Brain pericyte (primary cell): ENCODE results near the gene NALCN.
A peak's percentile ranks its signal among the peaks of the same experiment; 100 is the strongest.

ENCODE experiments used
- DNase-seq: peaks from one replicate; pipeline ENCODE4 v3.0.0-alpha.2; 2012; ENCODE audit warnings: low read depth, low spot score

Gene NALCN

DNA sequence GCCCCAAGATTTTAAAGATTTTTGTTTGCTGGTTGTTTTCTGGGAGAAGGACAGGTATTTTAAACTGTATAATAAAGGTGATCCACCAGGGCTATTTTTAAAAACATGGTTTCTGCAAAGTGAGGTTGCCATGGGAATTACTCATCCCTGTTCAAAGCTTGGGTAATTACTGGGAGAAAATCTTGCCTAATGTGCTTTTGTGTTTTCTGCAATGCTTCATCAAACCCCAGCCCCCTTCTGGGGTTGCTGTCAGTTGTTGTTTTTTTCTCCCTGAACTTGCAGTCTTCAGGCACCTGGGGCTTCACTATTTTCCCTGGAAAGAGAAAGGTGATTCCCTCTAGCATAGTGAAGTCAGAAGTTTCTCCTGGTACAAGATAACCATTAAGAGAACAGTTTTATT, 277.2 kb downstream of the NALCN start:
- no peak for DNase-seq

DNA sequence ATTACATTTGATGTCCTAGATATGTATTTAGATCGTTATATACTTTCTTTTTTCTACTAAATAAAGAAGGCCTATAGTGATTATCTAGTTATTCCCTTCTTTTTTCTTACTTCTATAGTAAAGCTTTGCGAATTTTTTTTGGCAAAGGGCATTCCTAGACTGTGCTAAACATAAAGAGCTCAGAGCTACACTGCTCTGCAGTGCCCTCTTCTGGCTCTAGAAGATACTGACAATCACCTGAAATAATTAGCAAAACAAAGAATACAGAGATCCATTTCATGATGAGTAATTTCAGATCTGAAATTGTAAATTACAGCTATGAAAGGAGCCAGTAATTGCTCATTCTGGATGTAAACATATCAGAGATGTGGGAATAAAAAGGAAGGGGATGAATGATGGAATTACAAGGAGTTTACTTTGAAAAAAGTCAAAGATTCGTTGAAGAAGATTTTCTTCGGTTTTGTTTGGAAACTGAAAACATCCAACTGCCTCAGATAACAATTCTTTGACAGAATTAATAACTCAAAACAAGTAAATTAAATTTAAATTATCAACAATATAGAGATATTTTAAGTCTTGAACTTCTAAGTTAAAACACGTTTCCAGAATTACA, 288.5 kb downstream of the NALCN start:
- DNase-seq = no peak

DNA sequence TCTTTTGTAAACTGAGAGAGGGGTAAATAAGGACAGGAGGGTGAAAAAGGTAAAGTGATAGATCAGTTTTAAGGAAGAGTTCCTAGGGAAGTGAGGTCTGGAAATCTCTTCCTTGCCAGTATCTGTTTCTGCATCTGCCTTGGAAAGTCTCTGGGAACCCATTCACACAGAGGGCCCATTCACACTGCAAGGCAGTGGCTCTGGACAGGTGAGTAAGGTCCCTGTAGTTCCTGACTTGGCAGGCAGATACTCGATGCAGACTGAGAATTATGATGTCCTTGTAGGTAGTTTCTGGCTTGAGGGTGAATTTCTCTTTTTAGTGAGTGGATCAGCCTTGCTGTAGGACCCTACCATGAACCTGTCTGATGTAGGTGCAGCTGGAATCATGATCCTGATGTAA, 293.3 kb downstream of the NALCN start:
- DNase-seq = no peak

DNA sequence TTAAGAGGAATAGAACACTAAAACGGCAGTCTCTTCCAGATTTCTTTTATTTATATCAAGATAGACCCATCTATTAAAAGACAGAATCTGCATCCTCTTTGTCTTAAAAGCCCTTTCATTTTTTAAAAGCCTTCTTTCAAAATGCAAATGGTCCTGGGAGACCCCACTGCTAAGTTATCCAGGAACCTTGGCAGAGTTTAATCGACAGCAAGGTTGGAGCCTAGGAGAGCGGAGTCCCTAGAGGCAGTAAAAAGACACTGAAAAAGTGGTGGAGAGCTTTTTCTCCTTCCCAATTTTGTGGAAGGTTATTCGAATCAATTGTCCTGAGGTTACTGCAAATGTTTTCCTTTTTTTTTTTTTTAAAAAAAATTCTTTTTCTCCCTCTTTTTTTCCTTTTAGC, 294.7 kb downstream of the NALCN start:
- no peak for DNase-seq

DNA sequence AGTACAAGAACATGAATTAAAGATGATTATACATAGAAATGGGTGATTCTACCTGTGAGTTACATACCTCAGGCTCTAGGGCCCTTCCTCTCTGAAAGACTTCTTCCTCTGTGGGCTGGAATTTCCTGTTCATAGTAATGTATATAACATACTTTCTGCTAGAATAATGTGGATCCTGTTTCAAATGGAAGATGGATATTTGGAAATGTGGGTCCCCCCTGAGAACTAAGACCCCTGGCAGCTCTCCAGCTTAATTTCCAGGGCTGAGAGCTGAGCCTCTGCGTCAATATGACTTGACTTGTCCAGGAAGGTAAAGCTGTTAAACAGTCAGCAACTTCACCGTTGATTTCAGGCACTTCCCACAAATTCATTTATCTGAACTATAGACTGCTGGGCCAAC, 296.3 kb downstream of the NALCN start:
- no peak for DNase-seq

DNA sequence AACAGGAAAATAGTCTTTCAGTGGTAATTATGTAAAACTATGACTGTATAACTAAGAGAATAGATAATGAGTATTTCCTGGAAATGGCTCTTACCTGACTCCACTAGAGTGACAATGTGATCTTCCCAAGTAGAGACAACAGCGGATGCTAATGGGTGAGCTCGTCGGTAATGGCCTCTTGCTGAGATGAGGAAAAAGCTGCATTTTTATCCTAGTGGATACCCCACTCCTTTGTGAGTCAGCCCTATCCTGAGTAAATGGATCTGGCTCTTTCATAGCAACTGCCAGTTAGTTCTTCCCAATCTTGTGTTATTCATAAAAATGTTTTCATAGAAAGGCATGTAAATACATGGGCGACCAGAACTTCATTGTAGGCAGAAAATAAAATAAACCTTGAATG, 299.5 kb downstream of the NALCN start:
- DNase-seq = no peak

DNA sequence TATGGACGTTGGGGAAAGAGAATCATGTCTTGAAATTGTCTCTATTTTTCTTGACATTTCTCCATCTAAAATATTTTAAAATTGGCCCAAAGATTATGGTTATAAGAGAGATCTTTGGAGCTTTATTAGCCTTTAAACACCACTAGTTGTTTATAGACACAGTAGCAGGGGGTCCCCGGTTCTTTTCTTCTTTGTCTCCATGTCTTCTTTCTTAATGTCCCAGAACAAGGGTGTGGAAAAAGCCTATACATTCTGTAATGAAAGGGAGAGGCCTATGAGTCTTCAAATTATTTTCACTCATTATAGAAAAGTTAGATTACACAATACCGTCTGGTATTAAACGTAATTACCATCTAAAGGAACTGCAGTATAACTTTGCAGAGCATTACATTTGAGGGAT, 300.0 kb downstream of the NALCN start:
- no peak for DNase-seq

DNA sequence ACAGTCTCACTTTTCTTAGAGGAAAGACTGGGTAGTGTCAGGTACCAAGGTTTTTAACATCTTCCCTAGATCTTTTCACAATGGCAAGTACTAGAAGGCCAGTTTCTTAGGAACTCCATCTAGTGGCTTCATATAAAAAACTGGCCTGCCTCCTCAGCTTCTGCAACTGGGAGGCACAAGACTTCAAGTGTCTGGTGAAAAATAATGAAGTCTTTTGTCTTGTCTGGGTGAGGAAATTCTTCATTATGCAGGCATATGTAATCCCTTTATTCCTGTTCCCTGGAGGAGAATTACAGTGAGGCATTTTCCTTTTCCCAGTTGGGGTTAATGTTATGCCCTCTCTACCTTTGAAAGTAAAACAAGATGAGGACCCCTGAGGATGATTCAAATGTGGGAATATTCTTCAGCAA, 300.5 kb downstream of the NALCN start:
- DNase-seq = peak; percentile 89

DNA sequence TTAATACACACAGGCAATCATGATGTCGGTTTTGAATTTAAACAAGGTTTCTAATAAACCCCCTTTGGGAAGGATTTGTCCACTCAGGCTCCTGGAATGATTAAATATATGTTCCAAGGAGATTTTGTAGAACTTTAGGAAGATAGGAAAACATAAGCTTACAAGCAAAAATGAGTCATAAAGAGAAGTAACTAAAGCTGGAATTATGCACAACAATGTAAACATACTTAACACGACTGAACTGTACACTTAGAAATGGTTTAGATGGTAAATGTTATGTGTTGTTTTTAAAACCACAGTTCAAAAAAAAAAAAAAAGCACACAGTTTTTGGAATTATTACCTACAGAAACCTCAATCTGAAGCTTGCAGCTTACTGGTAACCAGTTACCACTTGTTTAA, 304.4 kb downstream of the NALCN start:
- DNase-seq = no peak

DNA sequence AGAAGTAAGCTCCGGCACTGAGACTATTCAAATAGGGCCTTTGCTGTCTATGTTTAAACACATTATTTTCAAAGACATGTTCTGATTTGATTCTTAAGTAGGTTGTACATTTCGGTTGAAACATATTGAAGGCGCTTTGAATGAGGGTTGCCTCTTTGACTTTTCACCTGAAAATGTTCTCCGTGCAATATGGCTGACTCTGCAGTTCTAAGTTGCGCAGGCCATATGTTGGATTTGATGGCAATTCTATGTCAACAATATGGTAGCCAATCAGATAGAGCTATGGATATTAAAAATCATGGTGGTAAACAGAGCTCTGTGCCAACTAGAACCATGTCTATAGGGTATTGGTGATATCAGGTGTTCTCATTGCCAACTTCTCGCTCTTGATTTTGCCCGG, 307.3 kb downstream of the NALCN start:
- DNase-seq = no peak

DNA sequence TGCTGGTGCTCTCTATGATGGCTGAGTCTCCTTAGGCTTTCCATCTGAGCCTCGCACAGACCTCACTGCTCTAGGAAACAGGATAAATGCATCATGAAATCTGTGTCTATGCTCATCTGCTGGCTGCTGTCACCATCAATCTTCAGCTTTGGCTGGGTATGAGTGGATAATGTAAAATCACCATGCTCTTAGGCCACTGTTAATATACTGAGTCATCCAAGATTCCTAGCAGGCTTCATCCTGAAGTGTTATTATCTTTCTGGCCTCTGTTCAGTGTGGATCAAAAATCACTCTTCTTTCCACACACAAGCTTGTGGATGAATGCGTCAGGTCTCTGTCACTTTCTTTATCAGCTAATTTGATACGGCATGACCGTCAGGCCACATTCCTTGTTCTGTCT, 317.4 kb downstream of the NALCN start:
- DNase-seq = no peak

DNA sequence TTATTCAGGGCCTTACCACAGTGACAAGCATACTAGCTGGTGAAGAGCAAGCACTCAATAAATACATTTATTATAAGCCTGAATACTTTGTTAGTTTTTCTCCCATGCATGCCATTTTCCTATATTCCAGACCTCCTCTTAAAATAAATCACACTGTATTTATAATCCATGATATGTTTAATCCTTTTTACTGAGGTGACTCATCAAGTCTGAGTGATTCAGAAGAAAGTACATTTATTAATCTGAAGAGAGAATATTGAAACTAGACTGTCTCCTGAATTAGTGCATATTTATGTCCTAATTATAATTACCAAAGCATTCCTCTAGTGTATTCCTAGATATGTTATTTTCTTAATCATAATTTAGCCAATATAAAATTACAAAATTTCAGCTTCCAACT, 323.3 kb downstream of the NALCN start:
- DNase-seq = no peak

DNA sequence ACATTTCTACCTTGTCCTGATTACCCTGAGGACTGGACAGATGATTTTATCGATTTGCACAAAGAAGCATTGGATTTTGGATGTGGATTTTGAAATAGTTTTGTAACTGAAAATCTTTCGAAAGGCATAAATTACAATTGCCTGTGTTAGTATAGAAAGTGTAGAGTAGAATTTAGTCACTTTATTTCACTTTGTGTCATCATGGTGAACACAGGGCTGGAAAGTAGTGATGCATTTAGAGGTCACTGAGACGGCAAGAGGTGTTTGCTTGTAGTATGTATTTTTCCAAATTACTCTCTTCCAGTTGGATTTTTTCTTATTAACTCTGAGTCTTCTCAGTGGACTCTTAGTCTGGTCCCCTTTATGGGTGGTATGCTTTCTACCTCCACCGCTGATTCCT, 326.0 kb downstream of the NALCN start:
- DNase-seq = no peak

DNA sequence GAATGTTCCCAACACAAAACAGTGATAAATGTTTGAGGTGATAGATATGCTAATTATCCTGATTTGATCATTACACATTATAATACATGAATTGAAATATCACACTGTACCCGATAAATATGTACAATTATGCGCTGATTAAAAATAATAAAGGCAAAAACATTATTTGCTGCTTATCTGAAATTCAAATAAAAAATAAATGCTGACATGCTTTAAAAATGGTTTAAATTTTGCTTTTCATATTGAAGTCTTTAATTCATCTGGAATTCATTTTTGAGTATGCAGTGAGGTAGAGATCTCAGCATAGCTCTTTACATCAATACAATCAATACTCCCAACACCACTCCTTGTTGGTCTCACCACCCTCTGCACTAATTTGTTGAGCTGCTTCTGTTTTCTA, 330.8 kb downstream of the NALCN start:
- no peak for DNase-seq

DNA sequence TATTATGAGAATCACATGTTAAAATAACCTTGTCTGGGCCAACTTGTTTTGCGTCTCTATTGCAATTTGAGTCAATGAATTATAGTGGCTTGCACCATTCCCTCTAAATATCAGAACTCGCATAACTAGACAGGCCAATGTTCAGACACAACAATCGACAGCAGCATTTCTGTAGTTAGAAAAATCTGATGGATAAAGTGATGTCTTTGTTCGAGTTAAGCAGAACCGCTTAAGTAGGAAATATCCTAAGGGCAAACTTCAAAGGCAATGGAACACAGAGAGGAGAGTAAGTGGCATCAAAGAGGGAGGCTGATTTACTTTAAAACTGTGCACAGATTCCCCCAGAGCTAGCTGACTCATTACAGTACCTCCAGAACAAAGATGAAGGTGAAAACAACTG, 333.9 kb downstream of the NALCN start:
- DNase-seq = no peak

DNA sequence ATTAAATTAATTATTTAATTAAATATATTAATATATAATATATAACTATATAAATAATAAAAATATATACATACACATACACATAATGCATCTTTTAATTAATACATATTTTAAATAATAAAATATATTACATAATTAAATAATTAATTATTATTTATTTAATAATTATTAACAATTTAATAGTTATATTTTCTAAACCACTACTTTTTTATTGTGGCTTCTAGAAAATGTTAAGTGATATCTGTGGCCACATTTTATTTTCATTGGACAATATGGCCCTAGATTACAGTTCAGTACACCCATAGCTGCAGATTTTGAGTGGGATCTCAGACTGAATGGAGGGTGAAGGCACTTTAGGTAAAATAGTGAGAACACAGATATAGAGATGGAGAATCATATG, 335.7 kb downstream of the NALCN start:
- DNase-seq = no peak

DNA sequence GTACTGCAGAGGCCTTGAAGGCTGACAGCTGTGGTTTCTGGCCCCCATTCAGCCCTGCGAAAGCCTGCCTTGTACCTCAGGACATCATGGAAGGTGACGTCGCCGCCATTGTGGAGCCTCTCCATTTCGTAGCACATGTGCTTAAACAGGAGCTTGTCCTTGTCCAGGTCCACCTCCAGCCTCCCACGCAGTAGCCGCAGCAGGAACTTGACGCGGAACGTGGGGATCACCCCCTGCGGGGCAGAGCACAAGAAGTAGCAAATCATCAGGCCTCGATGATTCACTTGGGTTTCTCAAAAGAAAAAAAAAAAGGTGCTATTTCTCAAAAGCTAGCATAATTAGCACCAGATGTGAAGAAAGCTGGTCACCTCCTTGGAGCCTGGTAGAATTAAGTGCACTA, 351.0 kb downstream of the NALCN start:
- no peak for DNase-seq

DNA sequence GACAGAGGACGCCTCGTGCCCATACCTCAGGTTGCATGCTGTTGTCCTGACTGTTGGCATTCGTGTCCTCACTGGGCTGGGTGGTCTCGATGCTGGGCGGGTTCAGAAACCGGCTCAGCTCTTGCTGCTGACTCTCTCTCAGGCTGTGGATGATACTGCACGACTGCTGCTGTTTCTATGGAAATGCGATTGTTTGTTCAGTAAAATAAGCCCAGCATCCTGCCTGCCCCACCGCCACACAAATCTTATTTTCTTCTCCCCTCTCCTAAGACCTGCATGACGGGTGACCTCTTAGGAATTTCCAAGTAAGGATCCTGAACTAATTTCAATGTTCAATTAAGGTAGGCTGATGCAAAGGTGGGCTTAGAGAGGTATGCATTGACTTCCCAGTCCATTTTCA, 356.5 kb downstream of the NALCN start:
- DNase-seq = no peak

DNA sequence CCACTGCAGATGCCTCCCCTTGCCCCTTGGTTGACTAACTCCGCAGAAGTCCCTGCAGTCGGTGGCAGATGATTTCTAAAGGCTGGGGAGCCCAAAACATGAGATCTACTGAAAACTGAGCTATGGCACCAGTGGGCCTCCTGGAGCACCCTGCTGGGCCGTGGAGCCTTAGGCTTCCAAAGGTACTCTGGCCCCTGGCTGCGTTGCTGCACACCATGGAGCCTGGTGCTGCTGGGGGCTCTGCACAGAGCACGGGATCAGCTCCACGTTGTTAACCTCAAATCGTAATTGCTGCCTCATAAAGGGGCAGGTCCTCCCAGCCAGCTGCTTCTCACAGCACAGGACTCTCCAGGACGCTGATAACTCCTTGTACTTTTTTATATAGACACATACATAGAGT, 357.5 kb downstream of the NALCN start:
- DNase-seq = no peak

DNA sequence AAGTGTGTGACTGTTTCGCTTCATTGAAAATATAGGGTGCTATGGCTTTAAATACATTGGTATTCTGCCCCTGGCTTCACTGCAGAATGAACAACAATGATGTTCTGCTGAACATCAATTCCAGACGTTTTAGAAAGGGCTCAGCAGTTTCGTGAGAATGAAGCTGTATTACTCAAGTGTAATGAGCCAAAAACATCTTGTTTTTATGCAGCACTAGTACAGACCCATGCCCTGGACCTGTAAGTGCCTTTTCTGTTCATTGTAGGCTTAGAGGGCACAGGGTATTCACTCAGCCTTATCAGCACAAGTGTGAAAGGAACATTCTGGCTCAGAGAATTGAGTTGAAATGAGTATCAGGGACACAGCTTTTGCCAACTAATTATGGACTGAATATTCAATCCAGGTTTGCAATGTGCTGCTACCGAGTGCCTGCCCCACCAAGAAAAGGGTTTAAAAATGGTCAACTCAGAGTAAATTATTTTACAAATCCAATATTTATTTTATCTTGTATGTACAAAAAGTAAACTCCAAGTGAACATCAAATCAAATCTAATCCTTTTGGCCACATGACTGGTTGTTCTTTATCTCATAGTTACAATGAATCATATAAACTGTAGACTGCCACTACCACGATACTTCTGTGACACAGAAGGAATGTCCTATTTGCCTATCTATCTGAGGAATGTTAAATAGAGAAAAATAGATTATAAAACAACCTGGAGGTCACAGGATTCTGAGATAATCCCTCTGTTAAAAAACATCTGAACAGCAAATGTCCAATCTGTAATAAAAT, 362.8 kb downstream of the NALCN start:
- DNase-seq = no peak

DNA sequence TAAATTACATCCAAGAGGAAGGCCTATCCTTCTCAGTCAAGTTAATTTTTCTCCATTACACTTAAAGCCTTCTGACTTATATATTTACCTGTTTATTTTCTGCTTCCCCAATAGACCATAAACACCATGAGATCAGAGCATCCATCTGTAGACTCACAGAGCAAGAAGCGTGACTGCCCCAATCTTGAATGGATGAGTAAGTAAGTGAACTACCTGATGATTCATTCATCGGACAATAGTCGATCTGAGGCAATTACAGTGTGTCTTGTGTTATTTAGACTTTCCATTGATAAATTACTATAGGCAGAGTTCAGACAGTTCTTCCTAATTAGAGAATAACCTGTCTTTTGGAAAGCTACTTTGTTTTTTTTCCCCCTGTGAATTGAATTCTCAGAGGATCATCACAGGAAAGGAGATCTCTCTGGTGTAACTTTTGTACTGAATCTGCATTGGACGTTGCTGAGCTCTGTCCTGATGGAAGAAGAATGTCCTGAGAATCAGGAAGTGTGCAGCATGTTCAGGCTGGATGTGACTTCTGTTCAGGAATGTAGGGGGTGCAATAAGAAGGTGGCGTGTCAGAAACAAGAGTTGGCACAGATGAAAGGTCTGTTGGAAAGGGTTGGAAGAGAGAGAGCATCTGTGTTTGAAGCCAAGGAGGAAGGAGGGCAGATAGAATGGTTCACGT, 367.0 kb downstream of the NALCN start:
- DNase-seq = no peak

DNA sequence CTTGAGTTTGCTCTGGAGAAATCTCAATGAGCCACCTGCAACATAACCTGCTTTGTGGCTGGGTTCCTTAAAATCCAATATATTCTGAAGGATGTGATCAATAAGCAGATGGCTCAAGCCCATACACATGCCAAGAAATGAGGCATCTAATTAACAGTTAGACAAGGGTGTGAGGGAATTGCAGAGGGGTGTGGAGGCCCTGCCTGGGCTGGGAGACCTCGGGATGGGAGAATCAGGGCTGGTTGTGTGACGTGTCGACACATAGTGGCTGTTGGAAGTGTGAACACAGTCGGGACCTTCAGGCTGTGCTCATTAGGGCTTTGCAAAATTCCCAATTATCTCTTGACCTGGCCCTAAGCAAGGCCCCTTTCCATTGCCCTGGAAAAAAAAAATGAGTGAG, 379.8 kb downstream of the NALCN start:
- no peak for DNase-seq

DNA sequence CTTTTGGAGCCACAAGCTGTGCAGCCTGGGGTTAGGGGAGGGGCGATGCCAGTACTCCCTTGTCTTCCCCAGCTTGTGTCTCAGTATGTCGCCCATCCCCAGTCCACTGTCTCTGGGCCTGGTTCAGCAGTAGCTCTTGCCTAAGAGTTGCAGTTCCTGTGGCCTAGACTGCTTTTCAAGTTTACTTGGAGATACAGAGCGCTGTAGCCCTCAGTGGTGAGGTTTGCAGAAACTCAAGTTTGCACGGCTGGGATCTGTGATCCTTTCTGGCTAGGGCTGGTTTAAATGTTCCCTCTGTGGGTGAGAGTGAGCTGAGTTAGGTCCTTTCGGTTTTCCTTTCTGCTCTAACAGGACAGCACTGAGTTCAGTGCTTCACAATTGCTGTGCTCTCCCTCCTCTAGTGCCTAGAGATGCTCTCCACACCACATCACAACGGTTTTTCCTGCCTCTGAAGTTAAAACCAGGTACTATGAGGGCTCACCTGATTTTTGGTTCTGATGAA, 381.1 kb downstream of the NALCN start:
- no peak for DNase-seq
